GM19023 (cell line): ENCODE results near the gene CYP4B1.
"Not testable (repeated sequence)": the region's sequence is repeated elsewhere in the genome, so short reads cannot be mapped to it uniquely, and the experiment has no call there.

Experiments used
- ATAC-seq: cut with Tn5 transposase; IDR thresholded peaks from one replicate; pipeline ENCODE4 v1.9.1; 2021; ENCODE audit warnings: mild to moderate bottlenecking, moderate library complexity; ENCODE audit not compliant: unreplicated experiment

The CYP4B1 gene

DNA sequence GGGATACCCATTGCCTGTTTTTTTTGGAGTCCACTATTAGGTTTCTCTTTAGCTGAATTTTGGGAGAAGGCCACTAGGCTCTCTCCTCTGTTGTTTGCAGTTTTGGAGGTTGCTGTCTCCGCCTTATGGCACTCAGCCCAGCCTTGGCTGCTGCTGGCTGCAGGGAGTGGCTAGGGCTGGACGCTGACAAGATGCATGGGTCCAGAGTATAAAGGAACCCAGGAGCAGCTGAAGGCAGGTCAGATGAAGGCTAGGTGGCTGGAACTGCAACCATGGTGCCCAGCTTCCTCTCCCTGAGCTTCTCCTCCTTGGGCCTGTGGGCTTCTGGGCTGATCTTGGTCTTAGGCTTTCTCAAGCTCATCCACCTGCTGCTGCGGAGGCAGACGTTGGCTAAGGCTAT, at the start of gene CYP4B1:
CYP4B1 (plus strand) TSS at position 237 of the 400 bp plus-strand sequence; CDS start at position 273, 36 bp downstream.
- ATAC-seq, result no peak

DNA sequence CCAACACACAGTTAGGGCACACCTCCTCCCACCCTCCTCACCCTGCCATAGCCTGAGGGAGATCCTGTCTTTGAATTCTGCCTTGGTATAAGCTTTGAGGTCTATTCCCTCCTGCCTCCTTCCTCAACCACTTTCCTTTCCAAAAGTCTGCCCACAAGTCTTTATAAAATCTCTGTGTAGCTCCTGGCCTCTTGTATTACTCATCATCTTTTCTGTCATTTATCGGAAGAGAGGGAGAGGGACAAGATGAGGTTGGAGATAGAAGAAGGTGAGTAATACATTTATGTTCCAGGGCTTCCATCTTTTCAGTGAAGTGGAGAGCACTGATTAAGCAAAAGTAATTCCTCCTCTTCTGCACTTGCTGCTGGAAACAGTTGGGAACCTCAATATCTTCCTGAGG, 49.4 kb upstream of the CYP4B1 start:
- ATAC-seq, result no peak

DNA sequence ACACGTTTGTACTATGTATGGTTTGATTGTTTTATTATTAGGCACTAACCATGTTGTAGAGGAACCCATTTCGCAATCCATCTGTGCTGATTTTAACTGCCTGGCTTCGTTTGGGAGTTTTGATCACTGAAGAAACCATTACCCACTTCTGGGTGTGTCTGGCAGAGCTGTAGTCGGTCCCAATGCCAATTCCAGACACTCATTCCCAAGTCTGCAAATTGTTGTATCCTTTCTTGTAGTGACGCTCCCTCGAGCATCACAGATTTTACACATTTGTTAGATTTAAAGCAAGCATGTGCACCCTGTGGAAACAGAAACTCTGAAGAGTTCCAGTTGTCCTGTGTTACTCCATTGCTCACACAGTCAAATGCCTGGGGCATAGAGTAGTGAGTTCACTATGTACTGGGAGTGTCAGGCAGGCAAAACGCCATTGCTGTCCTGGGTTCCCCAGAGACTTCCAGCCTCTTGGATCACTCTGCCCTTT, 48.9 kb upstream of the CYP4B1 start:
- no peak for ATAC-seq

DNA sequence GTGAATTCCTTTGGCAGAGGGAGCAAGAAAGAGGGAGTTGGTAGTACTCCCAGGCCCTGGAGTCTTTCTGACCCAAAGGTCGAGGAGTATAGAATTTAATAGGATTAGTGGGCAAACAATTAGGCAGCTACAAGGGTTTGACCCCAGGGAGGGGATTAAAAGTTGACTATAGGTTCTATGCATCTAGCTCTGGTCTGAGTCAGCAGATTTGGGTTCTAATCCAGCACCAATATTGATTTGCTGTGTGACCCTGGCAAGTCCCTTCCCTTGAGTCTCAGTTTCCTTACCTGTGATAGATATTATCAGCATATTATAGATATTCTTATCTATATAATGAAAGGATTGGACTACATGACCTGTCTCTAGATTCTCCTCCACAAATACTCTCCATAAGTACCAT, 44.9 kb upstream of the CYP4B1 start:
- no peak for ATAC-seq

DNA sequence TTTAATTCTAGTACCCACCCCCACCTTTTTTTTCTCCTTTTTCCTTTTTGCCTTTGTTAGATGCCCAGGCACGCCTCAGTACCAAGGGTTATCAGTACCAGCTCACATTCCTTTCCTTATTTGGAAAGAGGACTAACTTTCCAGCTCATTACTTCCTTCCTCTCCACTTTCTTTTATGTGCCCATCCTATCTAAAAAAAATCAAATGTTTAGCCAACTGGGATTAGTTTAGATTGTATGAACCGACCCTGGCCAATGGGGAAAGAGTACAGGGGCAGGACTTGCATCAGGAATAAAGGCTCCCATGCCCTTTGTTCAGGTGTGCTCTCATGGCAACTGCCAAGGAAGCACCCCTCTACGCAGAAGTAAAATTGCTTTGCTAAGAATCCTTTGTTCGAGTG, 44.1 kb upstream of the CYP4B1 start:
- ATAC-seq, result not testable (repeated sequence)

DNA sequence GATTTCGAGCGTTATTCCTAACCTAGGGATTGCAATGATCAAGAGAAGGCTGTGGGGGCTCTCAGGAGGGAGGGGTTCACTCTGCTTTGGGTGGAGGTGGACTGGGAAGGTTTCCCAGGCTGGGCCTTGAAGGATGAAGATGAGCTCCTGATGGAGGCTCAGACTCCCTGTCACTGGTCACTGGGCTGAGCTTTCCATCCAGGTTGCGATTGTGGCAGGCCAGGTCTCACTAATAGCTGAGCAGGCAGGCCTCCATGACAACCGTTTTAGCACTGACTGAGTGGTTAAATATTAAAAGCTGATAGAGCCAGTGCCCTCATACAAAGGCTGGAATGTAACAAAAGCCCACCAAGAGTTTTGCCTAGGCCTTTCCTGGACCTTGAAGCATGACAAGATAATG, 43.7 kb upstream of the CYP4B1 start:
- no peak for ATAC-seq

DNA sequence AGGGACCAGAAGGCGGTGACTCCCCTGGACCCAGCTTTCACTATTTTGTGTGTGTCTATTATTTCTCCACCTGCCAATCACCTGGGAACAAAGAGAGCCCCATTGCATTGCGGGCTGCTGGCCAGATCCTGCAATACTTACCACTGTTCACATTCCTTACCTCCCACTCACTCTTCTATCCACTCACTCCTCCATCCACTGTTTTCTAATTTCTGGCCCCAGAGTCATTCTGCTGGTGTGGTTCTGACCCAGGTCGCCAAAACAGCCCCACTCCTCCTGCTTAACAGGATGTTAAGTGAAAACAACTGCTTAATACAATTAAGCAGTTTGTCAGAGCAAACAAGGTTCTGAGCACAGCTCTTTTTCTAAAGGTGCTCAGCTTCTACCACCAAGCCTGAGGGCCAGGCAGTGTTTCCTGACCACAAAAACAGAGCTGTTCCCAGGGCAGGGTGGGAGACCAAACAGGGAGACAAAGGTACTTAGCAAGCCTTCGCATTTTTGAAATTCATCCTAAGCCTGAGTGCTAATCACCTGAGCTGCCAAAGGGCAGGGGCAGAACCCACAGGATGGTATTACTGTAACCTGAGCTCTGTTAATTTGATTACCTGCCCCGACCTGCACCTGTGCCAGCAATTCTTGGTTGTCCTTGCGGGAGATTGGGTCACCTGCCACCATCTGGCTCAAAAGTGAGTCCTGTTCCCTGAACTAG, 41.4 kb upstream of the CYP4B1 start:
- ATAC-seq, result no peak

DNA sequence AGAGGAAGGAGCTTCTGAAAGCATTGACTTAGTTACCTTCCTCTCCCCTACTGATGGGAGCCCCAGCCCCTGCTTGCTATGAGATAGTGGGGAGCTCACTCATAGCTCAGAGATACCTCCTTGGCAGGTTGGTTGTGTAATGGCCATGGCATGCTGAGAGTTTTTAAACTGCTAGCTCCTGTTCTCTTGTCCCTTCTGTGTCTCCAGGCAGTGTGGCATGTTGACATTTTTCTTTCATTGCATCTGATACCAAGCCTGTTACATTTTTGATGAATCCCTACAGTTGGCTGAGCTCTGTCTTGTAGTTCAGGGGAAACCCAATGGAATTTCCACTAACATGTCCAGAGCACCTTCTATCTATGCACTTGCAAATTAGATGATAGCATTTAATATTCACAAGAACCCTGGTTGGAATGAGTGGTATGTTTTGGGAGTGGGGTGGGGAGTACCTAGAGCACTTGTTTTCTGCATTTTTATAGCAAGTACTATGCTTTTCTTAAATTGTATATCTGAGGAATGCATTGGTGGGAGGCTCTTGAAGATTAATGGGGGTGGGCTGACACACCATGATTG, 40.8 kb upstream of the CYP4B1 start:
- ATAC-seq, result no peak

DNA sequence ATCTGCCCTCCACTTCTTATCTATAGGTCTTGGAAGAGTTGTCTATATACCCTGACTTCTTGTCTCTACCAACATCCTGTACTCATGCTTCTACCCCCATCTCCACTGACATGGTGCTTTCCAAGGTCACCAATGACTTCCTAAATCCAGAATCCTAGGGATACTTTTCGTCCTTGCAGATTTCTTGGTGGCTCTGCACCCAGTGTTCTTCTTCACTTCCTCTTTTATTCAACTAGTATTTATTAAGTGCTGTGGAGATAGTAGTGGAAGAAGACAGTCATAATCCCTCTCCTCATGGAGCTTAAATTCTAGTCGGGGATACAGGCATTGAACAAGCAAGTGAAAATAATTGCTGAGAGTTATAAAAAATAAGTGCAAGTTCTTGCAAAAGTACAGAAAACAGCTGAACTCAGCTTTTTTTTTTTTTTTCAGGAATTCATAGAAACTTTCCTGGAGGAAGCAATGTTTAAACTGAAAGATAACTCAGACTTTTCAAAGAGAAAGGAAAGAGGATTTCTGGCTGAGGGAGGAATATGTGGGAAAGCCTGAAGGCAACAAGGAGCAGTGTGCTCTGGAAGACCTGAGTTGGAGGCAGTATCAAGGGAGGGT, 38.2 kb upstream of the CYP4B1 start:
- no peak for ATAC-seq

DNA sequence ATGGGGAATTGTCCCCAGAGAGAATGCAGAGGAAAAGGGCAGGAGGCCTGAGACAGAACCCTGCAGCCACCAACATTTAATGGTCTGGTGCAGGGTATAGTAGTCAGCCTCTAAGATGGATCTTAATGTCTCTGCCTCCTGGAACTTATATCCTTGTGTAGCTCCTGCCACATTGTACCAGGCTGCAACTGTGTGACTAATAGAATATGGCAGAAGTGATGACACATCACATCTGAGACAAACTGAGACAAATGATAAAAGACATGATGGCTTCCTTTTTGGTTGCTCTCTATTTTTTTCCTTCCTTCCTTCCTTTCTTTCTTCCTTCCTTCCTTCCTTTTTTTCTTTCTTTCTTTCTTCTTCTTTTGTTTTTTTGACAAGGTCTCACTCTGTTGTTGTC, 37.1 kb upstream of the CYP4B1 start:
- no peak for ATAC-seq

DNA sequence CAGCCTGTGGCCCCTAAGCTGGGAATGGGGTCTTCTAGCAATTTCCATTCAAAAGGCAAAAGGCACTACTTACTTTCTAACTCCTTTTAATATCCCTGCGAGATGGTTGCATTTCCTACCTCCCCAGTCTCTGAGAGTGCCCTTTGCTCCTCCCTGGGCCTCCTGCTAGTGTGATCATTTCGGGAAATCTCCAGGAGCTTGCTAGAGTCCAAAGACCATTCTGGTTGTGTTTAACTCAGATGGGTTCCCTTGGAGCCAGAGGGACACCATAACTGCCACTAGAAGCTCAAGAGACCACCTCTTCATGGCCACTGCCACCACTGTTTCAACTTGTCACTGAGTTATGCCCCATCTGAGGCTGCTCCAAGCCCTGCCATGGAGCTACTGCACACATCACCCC, 34.4 kb upstream of the CYP4B1 start:
- ATAC-seq, result no peak

DNA sequence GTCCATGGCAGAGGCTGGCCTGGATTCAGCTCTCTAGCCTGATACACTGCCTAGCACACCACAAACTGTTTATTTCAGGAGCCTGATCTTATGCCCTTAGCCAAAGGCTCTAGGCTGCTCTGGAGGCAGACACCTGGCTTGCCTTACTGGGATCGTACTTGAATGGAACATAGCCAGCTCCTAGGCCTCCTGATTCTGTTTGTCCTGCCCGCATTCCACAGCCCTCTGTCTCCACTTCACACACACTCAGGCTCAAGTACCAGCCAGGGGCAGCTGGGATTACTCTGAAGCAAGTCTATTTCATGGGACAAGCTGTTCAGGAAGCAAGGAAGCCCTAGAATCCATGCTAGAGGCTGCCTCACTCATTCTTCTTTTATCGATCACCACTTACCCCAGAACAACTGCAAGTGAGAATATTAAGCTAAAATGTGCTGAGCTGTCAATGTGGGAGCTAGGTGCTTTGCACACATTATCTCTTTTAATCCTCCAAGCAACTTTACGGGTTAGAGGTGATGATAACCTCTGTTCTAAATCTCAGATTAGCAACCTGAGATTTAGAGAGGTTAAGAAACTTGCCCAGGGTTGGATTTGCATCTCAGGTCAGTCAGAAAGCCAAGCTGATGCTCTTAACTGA, 31.1 kb upstream of the CYP4B1 start:
- ATAC-seq, result no peak

DNA sequence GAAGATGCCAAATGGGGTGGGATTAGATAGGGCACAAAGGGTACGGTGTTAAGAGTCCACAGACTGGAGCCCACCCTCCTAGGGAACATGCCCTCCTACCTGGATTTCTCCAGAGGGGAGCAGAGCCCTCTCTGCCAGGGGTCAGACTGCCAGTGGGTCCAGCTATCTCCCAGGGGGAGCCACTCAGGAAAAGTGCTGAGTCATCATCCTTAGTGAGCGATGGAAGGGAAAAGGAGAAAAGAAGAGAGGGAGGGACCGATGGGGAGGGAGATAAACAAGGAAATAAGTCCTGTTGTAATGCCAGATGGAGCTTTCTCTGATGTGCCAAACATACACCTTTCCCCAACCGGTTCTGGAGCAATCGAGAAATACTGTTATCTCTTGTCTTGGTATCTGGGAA, 30.4 kb upstream of the CYP4B1 start:
- ATAC-seq, result no peak

DNA sequence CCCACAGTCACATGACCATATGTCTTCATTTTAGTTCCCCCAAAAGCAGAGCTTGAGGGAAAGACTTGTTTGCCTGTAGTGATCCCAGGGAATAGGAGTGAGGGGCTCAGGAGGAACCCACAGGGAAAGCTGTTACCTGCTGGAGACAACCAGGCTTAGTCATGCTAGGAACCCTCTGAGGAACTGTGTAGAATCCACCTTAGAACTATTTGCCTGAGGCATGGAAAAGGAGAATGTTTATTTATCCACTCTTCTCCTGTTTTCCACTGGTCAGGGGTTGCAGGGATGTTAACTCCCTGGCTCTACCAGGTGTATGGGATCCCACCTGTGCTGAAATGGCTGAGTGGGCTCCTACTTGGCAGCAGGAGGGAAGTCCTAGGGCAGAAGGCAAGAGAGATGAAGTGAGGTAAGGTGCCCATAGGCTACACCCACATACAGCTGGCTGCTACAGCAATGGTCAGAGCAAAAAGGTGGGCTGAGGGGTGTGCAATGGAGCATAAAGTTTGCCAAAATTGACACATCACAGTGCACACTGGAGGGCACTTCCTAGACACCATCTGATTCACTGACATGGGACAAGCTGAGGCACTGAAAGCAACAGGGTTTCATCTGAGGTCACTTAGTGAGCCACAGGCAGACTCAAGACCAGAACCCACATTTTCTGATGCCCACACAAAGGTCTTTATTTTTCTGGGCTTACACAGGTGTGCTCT, 29.7 kb upstream of the CYP4B1 start:
- no peak for ATAC-seq

DNA sequence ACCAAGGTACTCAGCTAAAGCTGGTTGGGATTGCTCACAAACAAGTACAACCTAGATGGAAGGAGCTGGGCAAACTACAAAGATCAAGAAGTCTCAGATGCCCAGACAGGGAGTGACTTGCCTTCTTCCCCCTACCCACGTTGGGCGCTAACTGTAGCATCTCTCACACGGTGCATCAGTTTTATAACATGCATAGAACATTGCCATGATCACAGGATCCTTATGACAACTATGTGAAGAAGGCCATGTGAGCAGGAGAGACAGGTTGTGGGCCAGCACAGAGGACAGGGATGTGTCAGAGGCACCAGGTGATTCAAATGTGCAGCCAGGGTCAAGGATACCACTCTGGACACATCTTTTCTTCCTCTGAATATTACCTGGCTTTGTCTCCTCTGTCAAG, 28.3 kb upstream of the CYP4B1 start:
- ATAC-seq, result no peak

DNA sequence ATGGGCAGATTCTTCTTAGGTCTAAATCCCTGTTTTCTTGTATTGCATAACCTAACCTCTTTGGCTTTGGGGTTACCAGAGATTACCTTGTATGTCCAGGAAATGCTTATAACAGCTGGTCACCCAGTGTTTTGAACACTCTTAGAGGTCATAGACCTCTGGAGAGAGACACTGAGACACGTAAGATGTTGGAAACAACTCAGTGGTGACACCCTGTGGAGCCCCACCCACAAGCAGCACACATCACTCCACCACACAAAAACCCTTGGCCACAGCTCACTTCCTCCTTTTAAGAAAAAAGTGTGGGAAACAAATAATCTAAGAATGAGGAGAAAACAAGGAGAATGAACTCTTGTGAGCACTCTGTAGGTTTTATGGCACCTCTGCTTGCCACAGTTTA, 26.3 kb upstream of the CYP4B1 start:
- ATAC-seq, result no peak

DNA sequence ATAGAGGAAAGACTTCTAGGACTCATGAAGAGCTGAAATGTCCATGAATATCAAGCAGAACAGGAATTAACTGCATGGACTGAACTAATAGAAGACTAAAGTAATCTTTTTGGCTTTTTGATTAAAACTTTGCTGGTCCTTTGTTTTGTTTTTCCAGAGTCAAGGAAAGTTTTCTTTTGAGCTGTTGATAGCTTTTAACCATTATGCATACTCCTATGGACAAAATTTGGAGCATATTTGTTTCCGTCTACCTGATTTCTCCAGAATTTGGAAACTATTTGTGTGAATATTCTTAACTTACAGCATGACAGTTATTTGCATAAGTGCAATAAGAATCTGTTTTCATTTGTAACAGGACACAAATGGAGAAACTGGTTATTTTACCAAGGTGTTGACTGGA, 24.5 kb upstream of the CYP4B1 start:
- ATAC-seq, result no peak

DNA sequence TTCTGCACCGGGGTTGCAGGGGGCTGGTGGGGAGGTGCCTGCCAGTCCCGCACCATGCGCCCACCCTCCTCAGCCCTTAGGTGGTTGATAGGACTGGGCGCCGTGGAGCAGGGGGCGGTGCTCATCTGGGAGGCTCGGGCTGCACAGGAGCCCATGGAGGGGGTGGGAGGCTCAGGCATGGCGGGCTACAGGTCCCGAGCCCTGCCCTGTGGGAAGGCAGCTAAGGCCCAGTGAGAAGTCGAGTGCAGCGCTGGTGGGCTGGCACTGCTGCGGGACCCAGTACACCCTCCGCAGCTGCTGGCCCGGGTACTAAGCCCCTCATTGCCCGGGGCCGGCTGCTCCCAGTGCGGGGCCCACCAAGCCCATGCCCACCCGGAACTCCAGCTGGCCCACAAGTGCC, 20.4 kb upstream of the CYP4B1 start:
- ATAC-seq, result not testable (repeated sequence)

DNA sequence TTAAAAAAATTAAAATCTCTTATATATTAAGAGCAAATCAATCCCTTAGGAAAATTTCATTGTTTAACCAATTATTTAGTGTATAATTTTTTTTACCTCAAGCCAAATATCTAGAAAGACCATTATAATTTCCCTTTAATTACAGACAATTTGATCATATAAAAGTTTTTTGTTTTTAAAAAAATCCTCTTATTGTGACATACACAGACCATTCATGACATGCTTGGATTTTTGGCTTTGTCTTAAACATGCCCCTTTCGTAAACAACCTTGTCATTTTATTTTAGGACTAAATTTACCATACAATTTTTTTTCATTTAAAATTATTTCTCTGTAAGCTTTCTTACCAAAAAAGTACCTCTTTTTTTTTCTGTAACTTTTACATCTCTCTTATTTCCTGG, 14.2 kb upstream of the CYP4B1 start:
- no peak for ATAC-seq

DNA sequence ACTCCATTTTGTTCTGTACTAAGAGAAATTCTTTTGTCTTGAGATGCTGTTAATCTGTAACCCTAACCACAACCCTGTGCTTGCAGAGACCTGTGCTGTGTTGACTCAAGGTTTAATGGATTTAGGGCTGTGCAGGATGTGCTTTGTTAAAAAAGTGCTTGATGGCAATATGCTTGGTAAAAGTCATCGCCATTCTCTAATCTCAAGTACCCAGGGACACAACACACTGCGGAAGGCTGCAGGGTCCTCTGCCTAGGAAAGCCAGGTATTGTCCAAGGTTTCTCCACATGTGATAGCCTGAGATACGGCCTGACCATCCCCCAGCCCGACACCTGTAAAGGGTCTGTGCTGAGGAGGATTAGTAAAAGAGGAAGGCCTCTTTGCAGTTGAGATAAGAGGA, 10.2 kb upstream of the CYP4B1 start:
- ATAC-seq, result not testable (repeated sequence)

DNA sequence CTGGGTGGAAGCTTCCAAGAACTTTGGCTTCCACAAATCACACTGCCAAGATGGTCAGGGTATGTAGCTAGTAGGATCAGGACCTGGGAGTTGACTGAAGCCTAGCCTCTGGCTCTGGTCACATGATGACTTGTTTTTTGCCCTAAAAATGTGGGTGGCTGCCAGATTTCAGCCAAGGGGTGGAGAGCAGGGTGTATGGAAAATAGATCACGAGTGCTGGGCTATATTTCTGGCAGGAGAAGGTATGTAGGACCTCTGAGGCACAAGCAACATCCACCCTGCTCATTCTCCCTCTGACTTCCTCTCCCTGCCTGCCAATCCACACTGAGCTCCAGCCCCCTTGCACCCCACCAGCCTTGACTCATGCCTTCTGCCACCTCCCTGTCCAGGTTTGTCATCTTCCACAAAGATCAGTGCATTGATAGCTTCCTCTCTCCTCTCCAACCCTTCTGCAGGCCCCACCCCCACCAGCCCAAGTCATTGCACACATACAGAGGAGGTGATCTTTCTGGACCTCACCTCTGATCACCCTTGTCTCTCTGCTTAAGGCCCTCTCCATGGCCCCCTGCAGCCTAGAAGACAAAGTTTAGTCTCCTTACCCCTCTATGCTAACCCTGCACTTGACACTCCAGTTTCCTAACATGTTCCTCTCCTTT, 8.3 kb upstream of the CYP4B1 start:
- no peak for ATAC-seq
